ENCODE data around the gene CEACAM20.
A peak's percentile ranks its signal among the peaks of the same experiment; 100 is the strongest.

Gene CEACAM20

GRCh38 chr19:44571830-44572580 lies 42.5 kb upstream of the CEACAM20 start:
- Histone ChIP-seq H3K9ac (no peak overlapping the region), H3K27me3 (ENCODE audit: control insufficient read depth, insufficient read depth, low read length) (no peaks in the 10 kb centered on the region), H3K27ac (no peak overlapping the region), H3K4me2 (ENCODE audit: low read length) (no peak overlapping the region), H3K36me3 (ENCODE audit: control insufficient read depth, insufficient read depth, low read length) (no peaks in the 10 kb centered on the region), H3K79me2 (no peaks in the 10 kb centered on the region), H3K4me3 (ENCODE audit: low read depth, low read length) (no peak overlapping the region), H2AFZ (no peak overlapping the region), H3K9me3 (ENCODE audit: control insufficient read depth, low read length) (no peaks in the 10 kb centered on the region), H3K4me1 (no peaks in the 10 kb centered on the region)
- TF ChIP-seq CTCF (IDR thresholded peaks at IDR 0.05), result no peak

DNA sequence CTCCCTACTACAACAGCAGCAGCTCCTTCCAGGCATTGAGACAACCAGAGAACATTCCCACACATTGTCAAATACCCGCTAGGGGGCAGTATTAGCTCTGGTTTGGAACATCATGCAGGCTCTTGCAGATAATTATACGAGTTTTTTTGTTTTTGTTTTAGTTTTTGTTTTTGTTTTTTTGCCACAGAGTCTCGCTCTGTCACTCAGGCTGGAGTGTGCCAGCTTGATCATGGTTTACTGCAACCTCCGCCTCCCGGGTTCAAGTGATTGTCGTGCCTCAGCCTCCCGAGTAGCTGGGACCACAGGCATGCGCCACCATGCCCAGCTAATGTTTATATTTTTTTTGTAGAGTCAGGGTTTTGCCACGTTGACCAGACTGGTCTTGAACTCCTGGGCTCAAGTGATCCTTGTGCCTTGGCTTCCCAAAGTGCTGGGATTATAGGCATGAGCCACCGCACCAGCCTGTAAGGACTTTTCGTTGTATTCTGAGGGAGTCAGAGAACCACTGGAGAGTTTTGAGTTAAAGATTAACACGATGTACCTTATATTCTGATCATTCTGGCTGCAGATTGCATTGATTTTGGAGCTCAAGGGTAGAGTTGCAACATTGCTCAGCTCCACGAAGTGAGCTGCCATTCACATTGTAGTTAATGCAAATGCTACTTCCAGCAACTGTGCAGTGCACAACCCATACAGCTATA lies 41.7 kb upstream of the CEACAM20 start:
- peak; percentile 46 for TF ChIP-seq CTCF (IDR thresholded peaks at IDR 0.05)
- Histone ChIP-seq H2AFZ (no peak overlapping the region), H3K27me3 (ENCODE audit: control insufficient read depth, insufficient read depth, low read length) (no peaks in the 10 kb centered on the region), H3K36me3 (ENCODE audit: control insufficient read depth, insufficient read depth, low read length) (no peaks in the 10 kb centered on the region), H3K9me3 (ENCODE audit: control insufficient read depth, low read length) (no peaks in the 10 kb centered on the region), H3K79me2 (no peaks in the 10 kb centered on the region), H3K4me1 (no peaks in the 10 kb centered on the region), H3K4me2 (ENCODE audit: low read length) (no peak overlapping the region), H3K27ac (no peak overlapping the region), H3K9ac (no peak overlapping the region), H3K4me3 (ENCODE audit: low read depth, low read length) (no peak overlapping the region)

GRCh38 chr19:44570603-44570983 lies 41.1 kb upstream of the CEACAM20 start:
- H3K36me3 ChIP-seq (ENCODE audit: control insufficient read depth, insufficient read depth, low read length), result no peaks in the 10 kb centered on the region

DNA sequence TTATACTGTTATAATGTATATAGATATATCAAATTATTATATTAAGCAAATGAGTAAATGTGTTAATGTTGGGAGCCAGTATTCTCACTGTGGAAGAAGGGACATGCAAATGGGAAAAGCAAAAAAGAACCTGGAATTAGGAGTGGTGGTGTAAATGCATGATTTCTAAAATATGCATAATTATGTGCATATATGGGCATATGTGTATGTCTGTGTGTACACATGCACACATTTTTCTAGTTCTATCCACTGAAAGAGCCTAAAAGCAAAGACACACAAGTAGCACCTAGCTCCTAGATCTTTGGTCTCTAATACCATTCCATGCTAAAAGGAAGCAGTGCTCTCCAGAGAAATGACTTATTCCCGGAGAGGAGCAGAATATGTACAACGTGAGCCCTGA lies 38.3 kb upstream of the CEACAM20 start:
- Histone ChIP-seq H3K4me3 (ENCODE audit: low read depth, low read length) (no peak overlapping the region), H3K27me3 (ENCODE audit: control insufficient read depth, insufficient read depth, low read length) (no peaks in the 10 kb centered on the region), H3K79me2 (no peaks in the 10 kb centered on the region), H3K4me2 (ENCODE audit: low read length) (no peak overlapping the region), H2AFZ (no peak overlapping the region), H3K9ac (no peak overlapping the region), H3K9me3 (ENCODE audit: control insufficient read depth, low read length) (no peaks in the 10 kb centered on the region), H3K27ac (no peak overlapping the region), H3K4me1 (no peaks in the 10 kb centered on the region), H3K36me3 (ENCODE audit: control insufficient read depth, insufficient read depth, low read length) (no peaks in the 10 kb centered on the region)
- TF ChIP-seq CTCF (IDR thresholded peaks at IDR 0.05), result no peak

More at GRCh38 chr19:44570603-44570983, 41.1 kb upstream of the CEACAM20 start:
- no peaks in the 10 kb centered on the region for H3K79me2 ChIP-seq
- TF ChIP-seq CTCF (IDR thresholded peaks at IDR 0.05), result no peak
- H3K27ac ChIP-seq, result no peak overlapping the region
- H3K4me3 ChIP-seq (ENCODE audit: low read depth, low read length), result no peak overlapping the region
- H3K27me3 ChIP-seq (ENCODE audit: control insufficient read depth, insufficient read depth, low read length), result no peaks in the 10 kb centered on the region
- no peaks in the 10 kb centered on the region for H3K9me3 ChIP-seq (ENCODE audit: control insufficient read depth, low read length)
- H3K4me2 ChIP-seq (ENCODE audit: low read length), result no peak overlapping the region
- no peaks in the 10 kb centered on the region for H3K4me1 ChIP-seq
- no peak overlapping the region for H3K9ac ChIP-seq
- H2AFZ ChIP-seq, result no peak overlapping the region
